NT2/D1 (cell line): ENCODE data around the gene ARID1B.

ENCODE experiments used
- SUZ12 ChIP-seq: IDR thresholded peaks from 2 replicates; pipeline ENCODE4 v1.6.1; 2011; ENCODE audit not compliant: insufficient read length, insufficient read depth; ENCODE audit errors: extremely low read depth
- YY1 ChIP-seq: IDR thresholded peaks from 2 replicates; pipeline ENCODE4 v1.6.1; 2011; ENCODE audit not compliant: insufficient read length, insufficient read depth
- ZNF274 ChIP-seq: IDR thresholded peaks from 2 replicates; pipeline ENCODE4 v1.6.1; 2011; ENCODE audit warnings: mild to moderate bottlenecking, low read depth, low read length

GRCh38 chr6:157020398-157020797 lies 243.2 kb downstream of the ARID1B start:
- no peak for TF ChIP-seq YY1
- no peak for TF ChIP-seq ZNF274
- TF ChIP-seq SUZ12, result no peak
